Erythroblast (primary cell): Measurements from ENCODE around the gene POLR1E.

Experiments
- GATA1 ChIP-seq: IDR thresholded peaks from 2 replicates; pipeline ENCODE4 v1.6.1; 2011; ENCODE audit warnings: low read depth, mild to moderate bottlenecking, control low read depth, low read length, moderate library complexity
- POLR2A ChIP-seq: IDR thresholded peaks from 2 replicates; pipeline ENCODE4 v1.6.1; 2011; ENCODE audit warnings: mild to moderate bottlenecking, low read length

DNA sequence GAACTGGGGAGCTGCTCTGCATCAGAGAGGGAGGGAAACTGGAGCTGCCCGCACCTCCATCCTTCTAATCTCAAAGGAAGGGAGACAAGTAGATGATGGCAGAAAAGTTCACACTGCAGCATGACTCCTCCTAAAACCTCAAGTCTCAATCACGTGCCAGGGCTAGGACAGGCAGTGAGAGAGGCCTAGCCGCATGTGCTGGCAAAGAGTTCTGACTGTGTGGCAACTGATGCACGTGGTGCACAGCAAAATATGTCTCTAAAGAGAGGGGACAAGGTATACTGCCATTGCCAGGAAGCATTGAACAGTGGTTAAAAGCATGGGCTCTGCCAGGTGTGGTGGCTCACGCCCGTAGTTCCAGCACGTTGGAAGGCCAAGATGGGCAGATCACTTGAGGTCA is 52.4 kb downstream of the POLR1E start:
- TF ChIP-seq POLR2A: no peak
- no peak for TF ChIP-seq GATA1
